Esophagus squamous epithelium (tissue), 5 donors: ENCODE results near the gene INIP. TPM values are rescaled to one million over a fixed set of nuclear protein-coding genes. Genes with fewer than 3 reads are reported as not detected.

ENCODE experiments used
- DNase-seq: peaks from one replicate; lab custom pipeline; 2025; lab: John Stamatoyannopoulos, UW
- H3K27ac ChIP-seq, 4 donors: fragments of 200-600 bp; sonication (generic); one replicate each; pipeline ENCODE4 v1.5.1; 2016 to 2019; ENCODE audit warnings: mild to moderate bottlenecking in 1 of 4
- H3K27me3 ChIP-seq, 4 donors: fragments of 200-600 bp; sonication (generic); 1 replicate in 3 of 4; 2 replicates in 1 of 4; pipeline versions ENCODE4 v1.5.1 to v1.6.0; 2017 to 2021; ENCODE audit warnings: antibody characterized with exemption in 1 of 4
- H3K36me3 ChIP-seq, 3 donors: fragments of 200-600 bp; sonication (generic); one replicate each; pipeline ENCODE4 v1.5.1; 2016 to 2019
- H3K4me1 ChIP-seq, 3 donors: fragments of 200-600 bp; sonication (generic); one replicate each; pipeline ENCODE4 v1.5.1; 2017 to 2019
- H3K4me3 ChIP-seq, 4 donors: fragments of 200-600 bp; sonication (generic); 1 replicate in 3 of 4; 2 replicates in 1 of 4; pipeline ENCODE4 v1.5.1; 2016 to 2019; ENCODE audit warnings: mild to moderate bottlenecking in 2 of 4, moderate library complexity in 1 of 4
- H3K9me3 ChIP-seq, 3 donors: fragments of 200-600 bp; sonication (generic); one replicate each; pipeline ENCODE4 v1.5.1; 2016 to 2019
- CTCF ChIP-seq, 6 experiments: fragments of 450-650 bp in 4 of 6; fragments of 200-600 bp in 2 of 6; sonication (generic) in 2 of 6; IDR thresholded peaks; one replicate each; pipeline ENCODE4 v1.5.1; 2016 to 2019; ENCODE audit warnings: antibody characterized with exemption in 6 of 6, mild to moderate bottlenecking in 4 of 6, moderate library complexity in 4 of 6
- POLR2A ChIP-seq, 4 donors: fragments of 450-650 bp; IDR thresholded peaks; one replicate each; pipeline ENCODE4 v1.6.1; 2017; ENCODE audit warnings: antibody characterized with exemption in 4 of 4, mild to moderate bottlenecking in 4 of 4, moderate library complexity in 3 of 4
- WGBS, 2 donors: methylation state at CpG; one replicate each; pipeline ENCODE4 v1.1.5; 2018; 5-methylcytosine and 5-hydroxymethylcytosine counted together
- intact Hi-C: fragments of 100-400 bp; cut with DNase I; formaldehyde crosslinking; loops from one replicate; pipeline ENCODE4 v1.15.0; 2022
- total RNA-seq, 4 donors: library from RNA; depleted of rRNA; stranded (reverse); fragments of >200 nt; gene quantifications; one replicate each; pipeline ENCODE4 v1.1.0, GENCODE V29; 2016
- donor health status: DM: yes; HTN: yes; CAD: no.

INIP gene
- total RNA-seq, 4 donors from 2014 or later: 8.1 to 14.9 (median 12.5) TPM

- Histone ChIP-seq H3K9me3 (no peaks in the 10 kb centered on the region), H3K27ac (no peak overlapping the region), H3K4me3 (no peak overlapping the region), H3K36me3 (peaks cover 0 to 15% (median 0%) of the 10 kb centered on the region in 3 donors), H3K4me1 (peaks cover 3 to 22% (median 5%) of the 10 kb centered on the region in 3 donors), H3K27me3 (no peaks in the 10 kb centered on the region)
- 64 to 66% methylated on average over 2 of the region's 2 CpGs for WGBS, 2 donors
- no peak for DNase-seq
- intact Hi-C loops: no loop called here
- TF ChIP-seq CTCF (IDR thresholded peaks at IDR 0.05) (no peak), POLR2A (IDR thresholded peaks at IDR 0.05) (no peak)
Measured at GRCh38 chr9:112719696-112720095, 1.8 kb upstream of the INIP start.

- no peak overlapping the region for H3K27ac ChIP-seq
- DNase-seq: no peak
- H3K9me3 ChIP-seq: no peaks in the 10 kb centered on the region
- TF ChIP-seq POLR2A (IDR thresholded peaks at IDR 0.05) (no peak), CTCF (IDR thresholded peaks at IDR 0.05) (no peak)
- peaks cover 3 to 22% (median 5%) of the 10 kb centered on the region in 3 donors for H3K4me1 ChIP-seq
- WGBS, 2 donors: 67 to 91% methylated on average over 1 of the region's 1 CpG
- no peaks in the 10 kb centered on the region for H3K27me3 ChIP-seq
- peaks cover 0 to 19% (median 0%) of the 10 kb centered on the region in 3 donors for H3K36me3 ChIP-seq
- intact Hi-C loops: no loop called here
- H3K4me3 ChIP-seq: no peak overlapping the region
Measured at GRCh38 chr9:112719241-112719691, 1.3 kb upstream of the INIP start.

GRCh38 chr9:112712678-112713077, 5.2 kb downstream of the INIP start:
- DNase-seq: no peak

GRCh38 chr9:112711050-112711689, 6.7 kb downstream of the INIP start:
- Histone ChIP-seq H3K4me1 (peaks cover 0 to 5% (median 0%) of the 10 kb centered on the region in 3 donors), H3K9me3 (no peaks in the 10 kb centered on the region), H3K27ac (no peak overlapping the region), H3K27me3 (no peaks in the 10 kb centered on the region), H3K36me3 (peaks cover 0 to 53% (median 0%) of the 10 kb centered on the region in 3 donors), H3K4me3 (no peak overlapping the region)
- peak in 5 of 6 experiments; percentile 8 to 47 (median 29) for TF ChIP-seq CTCF (IDR thresholded peaks at IDR 0.05)
- no peak for TF ChIP-seq POLR2A (IDR thresholded peaks at IDR 0.05)
- intact Hi-C loops: no loop called here
- 60 to 72% methylated on average over 7 of the region's 7 CpGs for WGBS, 2 donors
- DNase-seq: no peak

More at GRCh38 chr9:112712678-112713077, 5.2 kb downstream of the INIP start:
- H3K4me3 ChIP-seq: no peak overlapping the region
- 92 to 93% methylated on average over 3 of the region's 3 CpGs for WGBS, 2 donors
- H3K4me1 ChIP-seq: peaks cover 3 to 18% (median 5%) of the 10 kb centered on the region in 3 donors
- H3K27ac ChIP-seq: no peak overlapping the region
- intact Hi-C loops: no loop called here
- H3K36me3 ChIP-seq: peaks cover 0 to 54% (median 0%) of the 10 kb centered on the region in 3 donors
- no peak for TF ChIP-seq POLR2A (IDR thresholded peaks at IDR 0.05)
- no peak for TF ChIP-seq CTCF (IDR thresholded peaks at IDR 0.05)
- no peaks in the 10 kb centered on the region for H3K9me3 ChIP-seq
- H3K27me3 ChIP-seq: no peaks in the 10 kb centered on the region

- no peak for DNase-seq
- Histone ChIP-seq H3K27me3 (no peaks in the 10 kb centered on the region), H3K36me3 (peaks cover 0 to 38% (median 0%) of the 10 kb centered on the region in 3 donors), H3K27ac (no peak overlapping the region), H3K4me3 (no peak overlapping the region), H3K4me1 (peaks cover 0 to 7% (median 0%) of the 10 kb centered on the region in 3 donors), H3K9me3 (no peaks in the 10 kb centered on the region)
- WGBS, 2 donors: 31 to 57% methylated on average over 6 of the region's 6 CpGs
- TF ChIP-seq CTCF (IDR thresholded peaks at IDR 0.05): peak in 5 of 6 experiments; percentile 21 to 55 (median 38)
- no peak for TF ChIP-seq POLR2A (IDR thresholded peaks at IDR 0.05)
- intact Hi-C loops: no loop called here
Measured at GRCh38 chr9:112705768-112706427, 12.0 kb downstream of the INIP start.
